Endothelial cell (in vitro differentiated cells): ENCODE results near the gene PTPRN2. TPM values are rescaled to one million over a fixed set of nuclear protein-coding genes. Genes with fewer than 3 reads are reported as not detected.

ENCODE experiments used
- DNase-seq: peaks from one replicate; pipeline ENCODE4 v3.0.0; 2021; ENCODE audit warnings: low spot score
- H3K27ac Mint-ChIP-seq: one replicate; pipeline ENCODE4 v1.8.0; 2021; ENCODE audit warnings: mixed read lengths, inconsistent platforms; ENCODE audit not compliant: unreplicated experiment
- H3K27me3 Mint-ChIP-seq: one replicate; pipeline ENCODE4 v1.8.0; 2021; ENCODE audit warnings: mild to moderate bottlenecking, moderate library complexity, mixed read lengths, inconsistent platforms; ENCODE audit not compliant: unreplicated experiment
- H3K36me3 Mint-ChIP-seq: one replicate; pipeline ENCODE4 v1.8.0; 2021; ENCODE audit warnings: mild to moderate bottlenecking, low read depth, mixed read lengths, inconsistent platforms; ENCODE audit not compliant: unreplicated experiment
- H3K4me1 Mint-ChIP-seq: one replicate; pipeline ENCODE4 v1.8.0; 2021; ENCODE audit warnings: mild to moderate bottlenecking, mixed read lengths, inconsistent platforms; ENCODE audit not compliant: unreplicated experiment
- H3K4me3 Mint-ChIP-seq: one replicate; pipeline ENCODE4 v1.8.0; 2021; ENCODE audit warnings: mild to moderate bottlenecking, mixed read lengths, inconsistent platforms; ENCODE audit not compliant: unreplicated experiment
- H3K9me3 Mint-ChIP-seq: one replicate; pipeline ENCODE4 v1.8.0; 2021; ENCODE audit warnings: mixed read lengths, inconsistent platforms; ENCODE audit not compliant: unreplicated experiment
- CTCF ChIP-seq: fragments of 200-600 bp; sonication (generic); IDR thresholded peaks from one replicate; pipeline ENCODE4 v1.5.0; 2021; ENCODE audit warnings: antibody characterized with exemption; ENCODE audit not compliant: unreplicated experiment
- total RNA-seq: library from RNA; stranded (reverse); fragmentation: NEBNext Ultra II Directional; extraction: Animal tissue kit (Norgen Biotek cat#: 25700); gene quantifications from one replicate; pipeline ENCODE4 v1.2.1, GENCODE V29; 2021; ENCODE audit not compliant: unreplicated experiment

PTPRN2 gene
- total RNA-seq, 1 donor from 2014 or later = 0.18 TPM

- peaks cover 55% of the 10 kb centered on the region for H3K9me3 Mint-ChIP-seq
- H3K4me1 Mint-ChIP-seq = no peaks in the 10 kb centered on the region
- H3K27ac Mint-ChIP-seq = no peak overlapping the region
- H3K36me3 Mint-ChIP-seq = peaks cover 26% of the 10 kb centered on the region
- H3K4me3 Mint-ChIP-seq = peak overlapping the region; percentile 28
- H3K27me3 Mint-ChIP-seq = peaks cover 14% of the 10 kb centered on the region
- no peak for TF ChIP-seq CTCF
- DNase-seq = no peak
Observed at GRCh38 chr7:158085741-158086695, 501.6 kb downstream of the PTPRN2 start.

GRCh38 chr7:158084555-158084954 is 503.1 kb downstream of the PTPRN2 start:
- Mint-ChIP-seq H3K4me1 (no peaks in the 10 kb centered on the region), H3K9me3 (peaks cover 48% of the 10 kb centered on the region), H3K36me3 (peaks cover 20% of the 10 kb centered on the region), H3K4me3 (no peak overlapping the region), H3K27ac (peak overlapping the region; percentile 53), H3K27me3 (peaks cover 14% of the 10 kb centered on the region)
- DNase-seq = no peak
- no peak for TF ChIP-seq CTCF

GRCh38 chr7:158083526-158084310 is 503.9 kb downstream of the PTPRN2 start:
- no peaks in the 10 kb centered on the region for H3K4me1 Mint-ChIP-seq
- no peak for DNase-seq
- H3K4me3 Mint-ChIP-seq = no peak overlapping the region
- H3K27me3 Mint-ChIP-seq = peaks cover 14% of the 10 kb centered on the region
- TF ChIP-seq CTCF = no peak
- no peak overlapping the region for H3K27ac Mint-ChIP-seq
- peaks cover 19% of the 10 kb centered on the region for H3K36me3 Mint-ChIP-seq
- H3K9me3 Mint-ChIP-seq = peaks cover 46% of the 10 kb centered on the region

- Mint-ChIP-seq H3K9me3 (peaks cover 46% of the 10 kb centered on the region), H3K27me3 (peaks cover 14% of the 10 kb centered on the region), H3K27ac (no peak overlapping the region), H3K36me3 (peaks cover 19% of the 10 kb centered on the region), H3K4me1 (no peaks in the 10 kb centered on the region), H3K4me3 (peak overlapping the region; percentile 65)
- no peak for TF ChIP-seq CTCF
- no peak for DNase-seq
Observed at GRCh38 chr7:158082761-158083160, 504.9 kb downstream of the PTPRN2 start.
